GM23338 (cell line): ENCODE measurements around the gene WDR77. TPM values are rescaled to one million over a fixed set of nuclear protein-coding genes. Genes with fewer than 3 reads are reported as not detected.

Source experiments
- ATAC-seq: fragments of 200-7000 bp; cut with Tn5 transposase; 3 replicates; pipeline ENCODE4 v1.9.1; 2020
- DNase-seq: peaks from one replicate; pipeline ENCODE4 v3.0.0-alpha.2; 2015; ENCODE audit warnings: low spot score
- H2AFZ ChIP-seq: fragments of 200-600 bp; sonication (generic); 2 replicates; pipeline ENCODE4 v1.8.0; 2016; ENCODE audit warnings: antibody characterized with exemption, mild to moderate bottlenecking, moderate library complexity
- H3F3A ChIP-seq: fragments of 200-600 bp; sonication (generic); replicated peaks from 2 replicates; pipeline ENCODE4 v1.8.0; 2017; ENCODE audit warnings: antibody characterized with exemption, mixed run types, low read depth
- H3K27ac ChIP-seq: fragments of 200-600 bp; sonication (generic); 2 replicates; pipeline ENCODE4 v1.6.1; 2016; ENCODE audit warnings: low read depth
- H3K27me3 ChIP-seq: fragments of 200-600 bp; sonication (generic); 2 replicates; pipeline ENCODE4 v1.8.0; 2016; ENCODE audit warnings: mild to moderate bottlenecking, mixed run types, moderate library complexity; ENCODE audit not compliant: insufficient read depth
- H3K36me3 ChIP-seq: fragments of 200-600 bp; sonication (generic); 2 replicates; pipeline ENCODE4 v1.8.0; 2016; ENCODE audit warnings: mild to moderate bottlenecking; ENCODE audit not compliant: insufficient read depth
- H3K4me1 ChIP-seq: fragments of 200-600 bp; sonication (generic); 2 replicates; pipeline ENCODE4 v1.8.0; 2016; ENCODE audit warnings: mild to moderate bottlenecking, moderate library complexity; ENCODE audit not compliant: insufficient read depth
- H3K4me2 ChIP-seq: fragments of 200-600 bp; sonication (generic); 2 replicates; pipeline ENCODE4 v1.7.1; 2017; ENCODE audit warnings: mixed run types
- H3K4me3 ChIP-seq: fragments of 200-600 bp; sonication (generic); 2 replicates; pipeline ENCODE4 v1.6.1; 2016; ENCODE audit warnings: mixed run types
- H3K79me2 ChIP-seq: fragments of 200-600 bp; sonication (generic); replicated peaks from 2 replicates; pipeline ENCODE4 v1.8.0; 2017; ENCODE audit warnings: mild to moderate bottlenecking; ENCODE audit not compliant: insufficient read depth
- H3K9me2 ChIP-seq: fragments of 200-600 bp; sonication (generic); 2 replicates; pipeline ENCODE4 v1.8.0; 2017; ENCODE audit not compliant: insufficient read depth
- H4K20me1 ChIP-seq: fragments of 200-600 bp; sonication (generic); replicated peaks from 2 replicates; pipeline ENCODE4 v1.8.0; 2017; ENCODE audit warnings: mild to moderate bottlenecking; ENCODE audit not compliant: insufficient read depth
- H3K27ac Mint-ChIP-seq: 2 replicates; pipeline ENCODE4 v1.8.0; 2020; ENCODE audit warnings: inconsistent platforms, mild to moderate bottlenecking, moderate library complexity, mixed read lengths
- H3K27me3 Mint-ChIP-seq: 3 replicates; pipeline ENCODE4 v1.8.0; 2022; ENCODE audit warnings: low read depth, mild to moderate bottlenecking, moderate library complexity, mixed read lengths, inconsistent platforms; ENCODE audit not compliant: insufficient read depth, poor library complexity
- H3K36me3 Mint-ChIP-seq: 3 replicates; pipeline ENCODE4 v1.8.0; 2021; ENCODE audit warnings: low read depth, mild to moderate bottlenecking, inconsistent platforms, moderate library complexity, mixed read lengths
- H3K4me1 Mint-ChIP-seq: 3 replicates; pipeline ENCODE4 v1.8.0; 2020; ENCODE audit warnings: mild to moderate bottlenecking, inconsistent platforms, mixed read lengths
- H3K4me3 Mint-ChIP-seq: 3 replicates; pipeline ENCODE4 v1.8.0; 2021; ENCODE audit warnings: moderate library complexity, mild to moderate bottlenecking, inconsistent platforms, mixed read lengths
- H3K9me3 Mint-ChIP-seq: 3 replicates; pipeline ENCODE4 v1.8.0; 2020; ENCODE audit warnings: moderate library complexity, mild to moderate bottlenecking, inconsistent platforms, mixed read lengths
- CTCF ChIP-seq, 2 experiments: fragments of 200-600 bp in 1 of 2; sonication (generic) in 1 of 2; conservative IDR thresholded peaks; 2 replicates each; pipeline versions ENCODE4 v1.5.1 to v1.6.1; 2016 to 2017; ENCODE audit warnings: antibody characterized with exemption in 2 of 2, low read depth in 2 of 2, mild to moderate bottlenecking in 2 of 2, moderate library complexity in 1 of 2
- ETS1 ChIP-seq: IDR thresholded peaks from 2 replicates; pipeline ENCODE4 v1.6.1; 2016; ENCODE audit warnings: antibody characterized with exemption
- EZH2 ChIP-seq: fragments of 200-600 bp; sonication (generic); IDR thresholded peaks from one replicate; pipeline ENCODE4 v1.8.0; 2017; ENCODE audit warnings: antibody characterized with exemption, mild to moderate bottlenecking, low read depth; ENCODE audit not compliant: unreplicated experiment
- EZH2phosphoT487 ChIP-seq: fragments of 200-600 bp; sonication (generic); IDR thresholded peaks from one replicate; pipeline ENCODE4 v1.8.1; 2018; ENCODE audit warnings: antibody characterized with exemption; ENCODE audit not compliant: unreplicated experiment
- JUNB ChIP-seq: IDR thresholded peaks from one replicate; pipeline ENCODE4 v1.6.1; 2016; ENCODE audit warnings: antibody characterized with exemption; ENCODE audit not compliant: unreplicated experiment
- NANOG ChIP-seq: IDR thresholded peaks from 2 replicates; pipeline ENCODE4 v1.6.1; 2016; ENCODE audit warnings: antibody characterized with exemption, borderline replicate concordance
- POLR2AphosphoS5 ChIP-seq: IDR thresholded peaks from 2 replicates; pipeline ENCODE4 v1.6.1; 2016; ENCODE audit warnings: antibody characterized with exemption, low read depth
- REST ChIP-seq: IDR thresholded peaks from one replicate; pipeline ENCODE4 v1.6.1; 2018; ENCODE audit warnings: antibody characterized with exemption; ENCODE audit not compliant: unreplicated experiment
- STAT1 ChIP-seq: IDR thresholded peaks from one replicate; pipeline ENCODE4 v1.6.1; 2016; ENCODE audit warnings: antibody characterized with exemption; ENCODE audit not compliant: unreplicated experiment
- ZNF114 ChIP-seq: fragments of 250-450 bp; sonication (Bioruptor Pico); IDR thresholded peaks from 2 replicates; pipeline ENCODE4 v1.5.0; 2020; ENCODE audit warnings: mild to moderate bottlenecking, moderate library complexity
- ZNF331 ChIP-seq: fragments of 250-450 bp; sonication (Bioruptor Pico); IDR thresholded peaks from 2 replicates; pipeline ENCODE4 v1.5.0; 2020; ENCODE audit warnings: low read depth, mild to moderate bottlenecking, moderate library complexity
- polyA plus RNA-seq: library from polyadenylated mRNA; unstranded; fragments of >200 nt; fragmentation: Nextera tagmentation; extraction: Ambion mirVana; gene quantifications from 2 replicates; pipeline ENCODE4 v1.2.1, GENCODE V29; 2016
- total RNA-seq: library from RNA; depleted of rRNA; stranded (reverse); fragments of >200 nt; shearing (Covaris generic); gene quantifications from 2 replicates; pipeline ENCODE4 v1.2.3, GENCODE V29; 2014

WDR77 gene
- total and polyA plus RNA-seq, 2 experiments from 2014 or later = 85.9 to 111 TPM

GRCh38 chr1:111491070-111491469 lies 42.0 kb upstream of the WDR77 start:
- Histone ChIP-seq H4K20me1 (no peaks in the 10 kb centered on the region), H3K9me2 (peaks cover 5% of the 10 kb centered on the region; the same call in 1 of the 2 replicates), H3K4me1 (no peaks in the 10 kb centered on the region), H3K4me2 (no peak overlapping the region), H2AFZ (no peak overlapping the region; the same call in 1 of the 2 replicates), H3K36me3 (no peaks in the 10 kb centered on the region), H3K79me2 (no peaks in the 10 kb centered on the region), H3F3A (no peaks in the 10 kb centered on the region), H3K4me3 (no peak overlapping the region), H3K27ac (no peak overlapping the region), H3K27me3 (no peaks in the 10 kb centered on the region)
- Mint-ChIP-seq H3K27ac (no peak overlapping the region), H3K4me1 (peaks cover 5% of the 10 kb centered on the region; the same call in 2 of the 3 replicates), H3K27me3 (peaks cover 3% of the 10 kb centered on the region), H3K36me3 (no peaks in the 10 kb centered on the region), H3K4me3 (no peak overlapping the region), H3K9me3 (peaks cover 3% of the 10 kb centered on the region; the same call in 2 of the 3 replicates)
- no peak for TF ChIP-seq JUNB
- ATAC-seq = no peak
- no peak for DNase-seq

GRCh38 chr1:111490220-111490619 lies 41.2 kb upstream of the WDR77 start:
- Mint-ChIP-seq H3K27me3 (peaks cover 3% of the 10 kb centered on the region), H3K36me3 (no peaks in the 10 kb centered on the region), H3K9me3 (no peaks in the 10 kb centered on the region; the same call in 2 of the 3 replicates), H3K4me1 (peaks cover 5% of the 10 kb centered on the region; the same call in 2 of the 3 replicates), H3K27ac (no peak overlapping the region), H3K4me3 (no peak overlapping the region)
- H3K36me3 ChIP-seq = no peaks in the 10 kb centered on the region
- ATAC-seq (no peak), DNase-seq (no peak)
- H4K20me1 ChIP-seq = no peaks in the 10 kb centered on the region
- H3K27me3 ChIP-seq = no peaks in the 10 kb centered on the region
- no peaks in the 10 kb centered on the region for H3K79me2 ChIP-seq
- H3K4me2 ChIP-seq = no peak overlapping the region
- H3K27ac ChIP-seq = no peak overlapping the region
- no peaks in the 10 kb centered on the region for H3F3A ChIP-seq
- peaks cover 5% of the 10 kb centered on the region; the same call in 1 of the 2 replicates for H3K9me2 ChIP-seq
- peak overlapping the region; percentile 72 for H2AFZ ChIP-seq
- H3K4me1 ChIP-seq = no peaks in the 10 kb centered on the region
- no peak overlapping the region for H3K4me3 ChIP-seq
- TF ChIP-seq EZH2 (no peak), REST (no peak), ZNF114 (CRISPR knock-in tag) (no peak), NANOG (no peak), ETS1 (no peak), STAT1 (no peak), EZH2phosphoT487 (no peak), POLR2AphosphoS5 (no peak), ZNF331 (CRISPR knock-in tag) (no peak), CTCF (conservative IDR thresholded peaks at IDR 0.05; ENCODE audit: low read depth in 2 of 2) (no peak)
